NOMO-1 treated with DMSO at 0.1 percent for 48 hours (cell line): Measurements from ENCODE around the gene ZFPM1.

ENCODE experiments used
- DNase-seq: peaks from one replicate; lab custom pipeline; 2025; ENCODE audit not compliant: unreplicated experiment; lab: John Stamatoyannopoulos, UW

ZFPM1 gene

DNA sequence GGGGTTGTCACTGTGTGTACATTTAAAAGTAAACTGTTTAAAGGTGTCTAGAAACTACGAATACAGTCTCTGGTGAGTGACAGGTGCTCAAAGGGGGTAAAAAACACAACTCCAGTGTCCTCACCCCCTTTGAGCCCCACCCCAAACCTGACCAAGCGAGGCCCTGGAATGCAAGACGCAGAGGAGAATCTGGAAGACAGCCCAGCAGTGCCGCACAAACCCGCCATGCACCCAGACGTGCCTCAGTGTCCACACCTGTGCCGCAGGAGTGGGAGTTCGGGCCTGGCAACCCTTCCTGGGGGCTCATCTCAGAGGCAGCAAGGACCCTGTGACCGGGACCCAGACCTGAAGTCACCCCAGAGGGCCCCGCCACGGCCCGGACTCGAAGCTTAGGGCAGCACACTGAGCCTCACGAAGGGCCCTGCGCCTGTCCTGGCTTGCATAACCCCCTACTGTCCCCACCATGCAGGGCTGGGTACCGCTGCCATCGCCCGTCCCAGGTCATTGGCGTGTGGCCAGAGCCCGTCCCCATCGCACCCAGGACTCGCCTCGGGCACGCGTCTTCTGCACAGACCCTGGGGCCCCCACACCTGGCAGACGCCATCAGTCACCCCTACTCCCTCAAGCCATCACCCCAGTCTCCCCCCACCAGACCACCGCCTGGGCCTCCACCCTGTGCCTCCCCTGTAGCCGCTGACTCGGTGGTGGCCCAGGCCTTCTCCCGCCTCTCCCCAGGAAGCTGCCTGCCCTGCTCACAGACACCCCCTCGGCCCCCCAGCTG lies 84.1 kb downstream of the ZFPM1 start:
- no peak for DNase-seq

DNA sequence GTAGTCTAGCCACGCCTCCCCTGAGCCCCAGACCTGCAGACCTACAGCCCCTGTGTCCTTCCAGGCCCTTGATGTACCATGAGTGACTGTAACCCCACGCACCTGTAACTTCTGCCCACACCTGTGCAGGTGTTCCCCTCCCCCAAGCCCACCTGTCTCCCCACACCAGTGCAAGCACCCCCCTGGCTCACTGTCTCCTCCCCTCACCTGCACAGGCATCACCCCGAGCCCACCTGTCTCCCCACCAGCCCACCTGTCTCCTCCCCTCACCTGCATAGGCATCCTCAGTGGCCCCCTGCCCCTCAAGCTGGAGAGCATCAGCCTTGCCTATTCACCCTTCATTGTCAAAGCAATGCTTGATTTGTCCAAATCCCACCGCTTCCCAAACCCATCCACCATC lies 84.8 kb downstream of the ZFPM1 start:
- DNase-seq = no peak

DNA sequence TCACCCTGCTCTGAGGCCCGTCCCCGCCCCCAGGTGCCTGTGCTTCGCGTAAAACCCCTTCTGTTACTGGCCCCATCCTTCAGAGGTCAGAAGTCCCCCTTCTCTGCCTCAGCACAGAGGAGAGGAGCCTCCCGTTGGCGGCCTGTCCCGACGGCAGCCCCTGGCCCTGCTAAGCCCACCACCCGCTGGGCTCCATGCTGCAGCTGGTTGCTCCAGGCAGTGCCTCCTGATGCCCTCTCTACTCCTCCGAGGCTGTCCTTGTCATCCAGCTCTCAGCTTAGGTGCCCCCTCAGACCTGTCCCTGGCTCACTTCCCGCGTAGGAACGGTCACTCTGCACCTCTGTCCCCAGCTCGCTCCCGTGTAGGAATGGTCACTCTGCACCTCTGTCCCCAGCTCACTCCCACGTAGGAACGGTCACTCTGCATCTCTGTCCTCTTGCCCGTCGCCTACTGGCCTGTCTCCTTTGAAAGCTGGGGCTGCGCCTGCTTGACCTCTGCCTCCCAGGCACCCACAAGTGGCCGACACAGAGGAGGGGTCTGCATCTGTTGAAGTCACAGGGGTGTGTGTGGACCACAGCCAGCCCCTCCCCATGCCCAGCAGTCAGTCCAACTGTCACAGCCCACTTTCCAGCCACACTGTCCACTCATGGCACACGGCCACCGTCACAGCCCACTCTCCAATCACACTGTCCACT lies 85.4 kb downstream of the ZFPM1 start:
- DNase-seq = no peak

DNA sequence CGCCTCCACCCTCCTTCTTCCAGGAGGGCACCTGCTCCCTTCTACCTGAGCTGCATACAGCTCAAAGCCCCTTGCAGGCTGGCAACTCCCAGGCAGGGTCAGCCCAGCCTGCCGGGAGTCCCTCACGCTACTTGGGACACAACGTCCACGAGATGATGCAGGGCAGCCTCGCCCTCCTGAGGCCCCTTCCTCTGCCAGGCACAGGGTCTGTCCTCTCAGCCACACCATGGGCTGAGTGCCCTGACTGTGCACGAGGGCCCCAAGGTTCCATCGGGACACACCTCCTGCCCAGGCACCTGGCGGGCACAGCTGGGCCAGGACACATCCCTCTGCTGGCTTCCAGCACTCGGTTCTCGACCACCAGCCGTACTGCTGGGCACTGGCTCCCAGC lies 86.2 kb downstream of the ZFPM1 start:
- no peak for DNase-seq

DNA sequence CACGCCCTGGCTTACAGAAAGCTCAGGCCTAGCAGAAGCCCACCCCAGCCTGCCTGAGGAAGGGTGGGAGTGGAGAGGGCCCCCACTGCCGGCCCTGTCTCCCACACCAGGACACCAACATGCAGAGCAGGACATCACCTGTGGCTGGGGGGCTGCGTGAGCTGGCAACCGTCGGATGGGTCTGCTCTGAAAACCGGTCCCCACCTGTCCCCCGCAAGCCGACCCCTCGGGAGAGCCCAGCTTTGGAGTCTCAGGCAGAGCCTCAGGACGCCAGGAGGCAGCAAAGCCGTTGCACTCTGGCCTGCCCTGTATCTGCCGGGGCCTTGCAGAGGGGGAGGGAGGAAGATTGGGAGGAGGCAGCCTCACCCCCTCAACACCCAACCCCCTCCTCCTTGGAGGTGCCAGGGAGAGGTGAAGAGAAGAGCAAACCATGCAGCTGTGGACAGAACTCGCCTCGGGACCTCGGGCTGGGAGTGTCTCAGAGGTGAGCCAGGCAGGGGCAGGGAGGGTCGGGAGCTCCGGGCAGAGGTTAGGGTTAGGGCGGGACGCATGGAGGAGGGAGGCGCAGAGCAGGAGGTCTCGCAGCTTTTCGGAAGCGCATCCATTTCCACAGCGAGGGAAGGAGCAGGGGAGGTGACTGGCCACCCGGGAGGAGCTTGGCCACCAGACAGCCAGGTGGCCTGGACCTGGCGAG lies 86.7 kb downstream of the ZFPM1 start:
- no peak for DNase-seq

DNA sequence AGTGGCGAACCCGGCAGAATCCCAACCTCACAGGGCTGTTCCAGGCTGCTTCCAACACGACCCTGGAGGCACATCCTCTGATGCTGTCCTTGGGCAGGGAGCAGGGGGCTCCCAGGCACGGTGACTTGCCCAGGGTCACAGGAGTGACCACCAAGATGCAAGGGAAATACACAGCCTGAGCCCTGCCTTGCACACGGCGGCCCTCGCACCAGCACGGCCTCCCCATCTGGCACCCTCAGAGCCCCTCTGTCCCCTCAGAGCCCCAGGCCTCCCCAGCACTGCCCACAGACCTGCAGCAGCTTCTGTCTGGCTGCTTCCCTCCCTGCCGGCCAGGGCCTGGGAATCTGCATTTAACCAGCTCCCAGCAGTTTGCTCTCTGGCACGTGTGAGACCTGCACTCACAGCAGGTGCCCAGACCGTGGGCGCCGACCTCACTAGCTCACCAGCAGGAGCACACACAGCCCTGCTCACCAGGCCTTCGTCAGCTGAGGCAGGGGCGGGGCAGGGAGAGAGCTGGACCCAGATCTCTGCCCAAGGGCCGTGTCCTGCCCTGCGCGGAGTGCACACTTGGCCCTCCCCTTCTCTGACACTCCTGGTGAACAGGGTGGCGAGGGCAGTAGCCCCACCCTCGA lies 87.4 kb downstream of the ZFPM1 start:
- no peak for DNase-seq

DNA sequence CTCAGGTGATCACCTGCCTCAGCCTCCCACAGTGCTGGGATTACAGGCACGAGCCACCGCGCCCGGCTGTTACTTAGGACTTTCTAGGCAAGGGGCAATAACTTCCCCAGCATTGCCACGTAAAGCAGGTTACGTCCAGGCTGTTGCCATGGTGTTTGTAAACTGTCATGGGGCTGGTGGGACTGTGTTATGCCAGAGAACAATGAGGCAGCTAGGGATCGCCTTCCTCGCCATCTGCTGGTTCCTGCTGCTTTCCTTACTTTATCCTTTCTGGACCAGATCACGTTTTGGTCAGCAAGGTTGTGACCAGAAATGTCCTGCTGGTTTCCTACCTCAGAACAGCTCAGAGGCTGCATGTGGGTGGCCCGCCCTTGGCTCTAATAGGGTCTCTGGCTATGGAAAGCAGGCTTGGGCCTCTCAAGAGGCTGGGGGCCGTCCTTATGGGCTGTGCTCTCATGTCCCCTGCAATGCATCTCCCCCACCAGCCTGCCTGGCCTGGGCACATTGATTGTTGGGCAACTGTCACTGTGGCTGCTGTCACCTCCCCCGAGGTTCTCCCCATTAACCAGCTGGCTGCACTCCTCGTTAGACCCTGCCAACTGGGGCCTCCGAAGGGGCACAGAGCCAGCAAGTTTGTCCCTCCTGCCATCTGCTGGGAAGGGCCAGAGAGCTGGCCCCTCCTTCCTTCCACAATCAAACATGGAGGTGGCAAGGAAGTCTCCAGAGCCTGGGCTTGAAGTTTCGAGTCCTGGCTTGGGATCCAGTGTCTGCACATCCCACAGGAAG lies 88.9 kb downstream of the ZFPM1 start:
- no peak for DNase-seq

DNA sequence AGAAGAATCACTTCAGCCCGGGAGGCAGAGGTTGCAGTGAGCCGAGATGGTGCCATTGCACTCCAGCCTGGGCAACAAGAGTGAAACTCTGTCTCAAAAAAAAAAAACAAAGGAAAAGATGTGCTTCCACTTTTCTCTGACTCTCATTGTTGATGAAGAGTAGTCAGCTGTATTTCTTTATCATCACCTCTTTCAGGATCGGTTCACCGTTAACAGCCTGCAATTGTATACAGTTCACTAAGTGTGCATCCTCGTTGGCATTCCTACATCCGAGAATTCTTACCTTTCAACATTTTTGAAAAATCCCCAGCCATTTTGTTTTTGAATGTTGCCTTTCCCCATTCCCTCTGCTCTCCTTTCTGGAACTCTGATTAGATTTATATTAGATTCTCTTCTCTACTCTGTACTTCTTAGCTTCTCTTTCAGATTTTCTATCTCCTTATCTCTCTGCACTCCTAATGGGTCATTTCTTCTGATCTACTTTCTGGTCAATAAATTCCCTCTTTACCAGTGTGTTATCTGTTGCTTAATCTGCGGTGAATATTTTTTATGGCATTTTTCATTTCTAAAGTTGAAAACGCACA lies 90.2 kb downstream of the ZFPM1 start:
- no peak for DNase-seq

DNA sequence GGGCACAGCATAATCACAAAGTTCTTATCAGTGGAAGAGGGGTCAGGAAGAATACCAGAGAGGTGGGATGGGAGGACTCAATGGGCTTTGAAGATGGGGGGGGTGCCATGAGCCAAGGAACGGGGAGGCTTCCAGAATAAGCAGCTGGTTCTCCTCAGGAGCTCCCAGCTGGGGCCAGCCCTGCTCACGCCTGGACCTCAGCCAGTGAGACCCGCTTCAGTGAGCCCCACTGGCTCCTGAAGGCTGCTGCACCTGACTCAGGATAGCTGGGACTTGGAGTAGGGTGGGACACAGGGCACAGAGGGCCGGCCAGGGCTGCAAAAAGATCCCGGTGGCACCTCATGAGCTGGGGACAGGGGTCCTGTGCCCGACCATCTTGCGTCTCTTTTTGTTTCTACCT lies 92.7 kb downstream of the ZFPM1 start:
- no peak for DNase-seq

DNA sequence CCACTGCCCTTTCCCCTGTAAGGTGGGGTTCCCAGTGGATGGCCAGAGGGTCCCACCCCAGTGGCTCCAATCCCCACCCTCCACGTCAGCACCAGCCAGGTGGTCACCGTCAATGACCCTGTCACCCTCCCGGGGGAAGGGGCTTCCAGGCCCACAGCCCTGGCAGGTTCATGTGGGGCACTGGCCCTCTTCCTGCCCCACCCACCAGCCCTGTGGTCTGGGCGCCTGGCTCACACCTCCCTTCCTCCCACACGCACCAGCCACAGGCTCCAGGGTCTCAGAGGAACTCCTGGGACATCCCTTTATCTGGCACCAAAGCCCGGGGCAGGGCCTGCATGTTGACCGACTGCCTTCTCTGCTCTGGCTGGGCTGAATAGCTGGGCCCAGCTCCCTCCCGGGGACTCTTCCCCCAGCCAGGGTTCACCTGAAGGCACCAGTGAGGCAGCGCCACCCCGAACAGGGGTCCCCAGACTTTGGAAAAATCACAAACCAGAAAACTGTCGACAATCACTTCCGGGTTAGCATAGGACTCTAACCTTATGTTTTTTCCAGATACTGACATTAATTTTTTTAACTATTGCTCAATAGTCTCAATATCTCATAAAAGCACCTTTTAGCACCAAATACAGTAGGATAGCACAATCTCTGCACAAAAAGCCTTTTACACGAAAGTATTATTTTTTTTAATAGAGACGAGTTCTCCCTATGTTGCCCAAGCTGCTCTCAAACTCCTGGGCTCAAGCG lies 95.2 kb downstream of the ZFPM1 start:
- DNase-seq = no peak

DNA sequence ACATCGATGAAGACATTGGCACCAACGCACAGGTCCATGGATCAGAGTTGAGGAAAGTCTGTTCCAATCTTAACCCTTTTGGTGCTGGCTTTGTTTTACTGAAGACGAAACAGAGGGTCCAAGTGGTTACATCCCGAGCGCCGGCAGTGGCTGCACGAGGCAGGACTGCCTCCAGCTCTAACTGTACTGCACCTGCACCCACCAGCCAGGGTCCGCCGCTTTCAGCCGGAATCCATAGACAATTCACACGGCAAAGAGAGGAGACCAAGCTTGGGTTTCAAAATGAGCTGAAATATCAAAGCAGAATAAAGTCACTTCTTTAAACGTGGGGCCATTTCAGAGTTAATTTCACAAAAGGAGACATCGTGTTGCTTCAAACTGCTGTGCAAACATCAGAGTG lies 95.9 kb downstream of the ZFPM1 start:
- no peak for DNase-seq

DNA sequence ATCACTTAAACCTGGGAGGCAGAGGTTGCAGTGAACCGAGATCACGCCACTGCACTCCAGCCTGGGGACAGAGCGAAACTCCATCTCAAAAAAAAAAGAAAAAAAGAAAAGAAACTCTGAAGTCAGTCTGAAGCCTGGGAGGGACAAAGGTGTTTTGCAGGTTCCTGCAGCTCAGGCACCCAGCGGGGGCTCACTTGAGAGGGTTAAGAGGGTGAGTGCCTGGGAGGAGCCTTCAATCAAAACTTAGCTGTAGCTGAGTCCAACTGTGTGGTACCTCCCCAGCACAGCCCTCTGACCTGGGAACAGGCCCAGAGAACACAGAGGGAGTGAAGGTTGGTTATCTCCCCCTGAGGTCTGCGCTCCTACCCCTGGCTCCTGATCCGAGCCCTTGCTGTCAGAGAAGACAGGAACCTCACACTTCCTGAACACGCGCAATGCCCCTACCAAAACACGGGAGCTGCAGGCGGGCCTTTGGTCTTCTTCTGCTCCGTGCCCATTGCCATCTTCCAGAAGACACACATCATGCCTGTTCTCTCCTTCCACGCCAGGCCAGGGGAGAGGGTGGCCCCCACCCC lies 96.7 kb downstream of the ZFPM1 start:
- no peak for DNase-seq

DNA sequence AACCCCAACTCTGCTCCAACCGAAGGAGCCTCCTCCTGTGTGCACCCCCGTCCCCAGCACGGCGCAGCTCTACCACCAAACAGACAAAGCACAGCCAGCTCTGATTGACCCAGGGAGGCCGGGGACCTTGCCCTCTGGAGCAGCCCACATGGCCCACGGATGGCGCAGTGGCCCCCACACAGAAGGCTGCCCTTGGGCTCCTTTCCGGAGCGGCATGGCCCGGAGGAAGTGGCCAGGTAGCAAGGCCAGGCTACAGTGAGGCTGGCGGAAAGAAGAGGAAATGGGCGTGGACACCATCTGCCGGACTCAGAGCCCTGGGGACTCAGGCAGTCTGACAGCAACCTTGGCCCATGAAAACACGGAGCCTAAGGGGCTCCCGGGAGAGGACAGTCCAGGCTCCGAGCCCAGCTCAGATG lies 97.2 kb downstream of the ZFPM1 start:
- no peak for DNase-seq

DNA sequence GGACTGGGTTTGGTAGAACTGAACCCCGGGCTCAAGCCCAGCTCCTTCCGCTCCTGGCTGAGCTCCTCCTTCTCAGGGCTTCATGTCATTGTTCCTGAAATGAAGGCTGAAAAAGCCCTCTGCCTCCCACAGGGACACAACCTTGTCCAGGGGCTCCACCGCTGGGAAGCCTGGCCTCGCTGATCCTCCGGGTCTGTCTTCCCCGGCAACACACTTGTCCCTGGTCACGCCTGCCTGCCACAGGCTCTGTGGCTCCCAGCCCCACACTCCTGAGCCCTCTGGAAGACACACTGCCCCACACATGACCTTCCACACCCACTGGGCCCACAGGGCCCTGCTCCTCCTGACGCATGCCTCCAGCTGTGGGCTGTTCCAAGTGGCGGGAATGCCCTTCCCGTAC lies 99.1 kb downstream of the ZFPM1 start:
- no peak for DNase-seq

DNA sequence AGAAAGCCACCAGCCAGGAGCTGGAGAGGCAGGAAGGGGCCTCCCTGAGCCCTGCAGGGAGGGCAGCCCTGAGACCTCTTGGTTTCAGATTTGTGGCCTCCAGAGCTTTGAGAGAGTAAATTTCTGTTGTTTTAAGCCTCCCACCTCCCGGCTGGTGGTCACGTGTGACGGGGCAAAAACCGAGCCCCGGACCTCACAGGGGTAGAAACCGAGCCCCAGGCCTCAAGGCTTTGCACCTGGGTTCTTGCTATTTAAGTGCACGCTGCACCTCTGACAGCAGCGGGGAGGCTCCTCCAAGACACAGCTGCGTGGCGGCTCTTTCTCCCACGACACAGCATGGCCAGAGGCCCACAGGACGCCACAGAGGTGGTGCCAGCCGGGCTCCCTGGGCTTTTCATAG lies 99.7 kb downstream of the ZFPM1 start:
- DNase-seq = no peak

DNA sequence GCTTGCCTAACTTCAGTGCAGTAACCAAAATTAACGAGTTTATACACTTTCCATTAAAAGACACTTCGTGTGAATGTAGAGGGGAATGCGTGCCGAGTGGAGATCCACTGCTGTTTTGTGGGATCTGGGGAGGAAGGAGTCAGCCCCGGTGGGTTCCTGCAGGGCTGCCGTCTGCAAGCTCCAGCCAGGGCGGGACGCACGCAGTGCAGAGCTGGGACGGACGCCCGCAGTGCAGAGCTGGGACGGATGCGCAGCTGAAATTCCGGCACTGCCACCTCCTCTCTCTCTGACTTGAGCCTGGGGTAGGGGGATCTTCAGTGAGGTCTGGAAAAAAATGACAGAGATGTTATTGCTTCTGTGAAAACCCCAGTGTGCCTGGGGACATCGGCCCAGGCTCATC lies 100.7 kb downstream of the ZFPM1 start:
- no peak for DNase-seq

DNA sequence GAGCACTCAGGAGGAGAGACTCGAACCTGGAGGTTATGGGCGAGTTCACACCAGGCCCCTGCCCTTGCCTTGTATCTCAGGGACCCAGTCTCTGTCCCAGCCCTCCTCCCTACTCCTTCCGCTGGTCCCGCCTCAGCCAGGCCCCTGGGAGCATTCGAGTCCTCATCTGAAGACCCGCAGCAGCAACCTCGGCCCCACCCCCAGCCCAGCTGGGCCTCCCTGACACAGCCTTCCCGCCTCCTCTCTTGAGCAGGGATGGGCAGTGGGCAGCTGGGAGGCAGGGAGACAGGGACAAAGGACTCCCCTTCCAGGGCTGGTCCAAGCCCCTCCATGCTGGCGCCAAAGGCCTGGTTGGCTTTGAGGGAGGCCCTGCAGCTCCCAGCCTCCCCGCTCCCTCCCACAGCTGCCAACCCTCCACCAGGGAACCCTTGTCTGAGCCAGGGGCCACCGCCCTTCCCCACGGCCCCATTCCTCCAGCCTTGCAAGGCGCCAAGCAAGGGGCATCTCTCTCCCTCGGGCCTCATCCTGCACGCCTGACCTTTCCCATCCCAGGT lies 101.7 kb downstream of the ZFPM1 start:
- no peak for DNase-seq

DNA sequence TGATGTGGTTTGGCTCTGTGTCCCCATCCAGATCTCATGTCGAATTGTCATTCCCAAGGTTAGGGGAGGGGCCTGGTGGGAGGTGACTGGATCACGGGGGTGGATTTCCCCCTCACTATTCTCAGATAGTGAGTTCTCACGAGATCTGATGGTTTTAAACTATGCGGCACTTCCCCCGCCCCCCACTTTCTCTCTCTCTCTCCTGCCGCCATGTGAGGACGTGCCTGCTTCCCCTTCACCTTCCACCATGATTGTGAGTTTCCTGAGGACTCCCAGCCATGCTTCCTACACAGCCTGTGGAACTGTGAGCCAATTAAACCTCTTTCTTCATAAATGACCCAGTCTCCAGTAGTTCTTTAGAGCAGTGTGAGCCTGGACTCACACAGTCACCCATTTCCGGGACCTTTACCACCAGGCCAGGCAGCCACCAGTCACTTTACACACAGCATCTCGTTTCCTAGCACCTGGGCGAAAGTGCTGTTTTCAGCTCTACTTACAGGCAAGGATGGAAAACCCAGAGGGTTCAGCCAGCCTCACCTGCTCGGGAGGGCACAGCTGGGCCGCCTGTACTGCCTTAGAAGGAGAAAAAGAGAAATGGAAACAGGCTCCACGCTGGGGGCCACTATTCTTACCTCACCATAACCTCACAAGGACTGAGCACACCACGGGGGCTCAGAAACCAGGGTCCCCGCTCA lies 103.4 kb downstream of the ZFPM1 start:
- DNase-seq = no peak
